SW480 (cell line): Measurements from ENCODE around the gene DLGAP1.
A peak's percentile ranks its signal among the peaks of the same experiment; 100 is the strongest.

ENCODE experiments used
- DNase-seq: peaks from one replicate; pipeline ENCODE4 v3.0.0-alpha.2; 2016; ENCODE audit warnings: low spot score

DLGAP1 gene

GRCh38 chr18:4172196-4173100 lies 282.7 kb downstream of the DLGAP1 start:
- DNase-seq, result no peak

- no peak for DNase-seq
Measured at GRCh38 chr18:4157352-4157751, 297.8 kb downstream of the DLGAP1 start.

GRCh38 chr18:4146797-4147196 lies 308.3 kb downstream of the DLGAP1 start:
- DNase-seq, result no peak

DNA sequence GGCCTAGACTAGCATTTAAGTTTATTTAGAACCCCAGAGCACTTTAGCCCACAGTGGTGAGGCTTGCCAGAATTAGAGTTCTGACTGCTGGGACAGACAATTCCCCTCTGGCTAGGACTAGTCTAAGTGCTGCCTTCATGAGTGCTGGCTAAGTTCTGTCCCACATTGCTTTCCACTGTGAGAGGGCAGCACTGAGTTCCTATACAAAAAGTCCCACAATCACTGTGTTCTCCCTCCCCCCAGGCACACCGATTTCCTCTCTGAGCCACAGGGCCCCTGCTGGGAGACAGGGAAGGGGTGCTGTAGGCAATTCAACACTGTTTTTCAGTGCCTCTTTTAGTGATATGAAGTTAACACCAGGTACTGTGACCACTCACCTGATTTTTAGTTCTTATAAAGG lies 310.9 kb downstream of the DLGAP1 start:
- no peak for DNase-seq

DNA sequence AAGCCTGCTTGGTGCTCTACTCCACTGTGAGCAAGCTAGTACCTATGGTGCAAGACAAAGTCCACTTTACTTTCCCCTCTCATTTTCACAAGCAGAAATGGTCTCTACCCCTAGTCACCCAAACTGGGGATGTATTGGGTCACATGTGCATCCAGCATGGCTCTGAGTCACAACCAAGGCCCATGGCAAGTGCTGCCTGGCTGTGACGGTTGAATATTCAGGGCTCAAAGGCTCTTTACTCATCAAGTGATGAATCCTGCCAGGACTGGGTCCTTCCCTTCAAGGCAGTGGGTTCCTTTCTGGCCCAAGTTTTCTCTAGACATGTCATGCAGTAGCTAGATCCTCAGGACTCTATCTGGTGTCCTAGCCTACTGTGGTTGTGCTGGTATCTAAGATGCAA lies 311.5 kb downstream of the DLGAP1 start:
- no peak for DNase-seq

GRCh38 chr18:4142876-4143275 lies 312.2 kb downstream of the DLGAP1 start:
- no peak for DNase-seq

DNA sequence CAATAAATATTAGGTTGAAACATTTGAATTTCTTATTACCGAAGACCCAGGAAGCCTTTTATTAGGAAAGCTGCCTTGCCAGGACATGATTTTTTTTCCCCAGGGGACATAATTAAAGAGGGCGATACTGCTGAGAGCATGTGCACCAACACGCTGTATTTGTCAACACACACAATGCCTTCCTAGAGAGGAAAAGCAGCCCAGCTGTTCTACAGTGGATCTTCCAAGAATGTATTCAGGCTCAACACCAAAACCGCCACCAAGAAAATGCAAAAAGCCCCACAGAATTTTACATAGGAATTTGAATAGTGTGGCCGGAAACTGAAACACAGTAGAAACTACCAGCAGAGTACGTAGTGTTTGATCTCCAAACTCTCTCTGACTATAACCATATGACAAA lies 320.4 kb downstream of the DLGAP1 start:
- DNase-seq, result no peak

GRCh38 chr18:4130734-4131719 lies 324.1 kb downstream of the DLGAP1 start:
- peak; percentile 83 for DNase-seq

DNA sequence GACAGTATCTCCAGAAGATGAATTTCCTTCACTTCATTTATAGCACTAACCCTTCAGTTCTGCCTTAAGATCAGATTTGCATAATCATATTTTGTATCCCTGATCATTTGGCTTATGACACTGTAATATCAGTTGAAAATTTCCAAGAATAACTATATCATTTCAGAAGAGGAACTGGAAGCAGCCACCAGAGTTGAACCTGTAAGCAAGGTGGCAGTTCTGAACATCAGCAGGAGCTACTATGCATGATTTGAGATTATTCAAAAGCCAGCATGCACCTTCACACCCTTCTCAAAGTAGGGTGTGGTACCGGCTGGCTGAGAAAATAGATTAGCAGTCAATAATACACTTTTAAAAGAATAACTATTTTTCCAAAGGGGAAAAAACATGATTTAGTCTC lies 328.2 kb downstream of the DLGAP1 start:
- DNase-seq, result no peak

GRCh38 chr18:4125627-4126230 lies 329.4 kb downstream of the DLGAP1 start:
- DNase-seq, result no peak

DNA sequence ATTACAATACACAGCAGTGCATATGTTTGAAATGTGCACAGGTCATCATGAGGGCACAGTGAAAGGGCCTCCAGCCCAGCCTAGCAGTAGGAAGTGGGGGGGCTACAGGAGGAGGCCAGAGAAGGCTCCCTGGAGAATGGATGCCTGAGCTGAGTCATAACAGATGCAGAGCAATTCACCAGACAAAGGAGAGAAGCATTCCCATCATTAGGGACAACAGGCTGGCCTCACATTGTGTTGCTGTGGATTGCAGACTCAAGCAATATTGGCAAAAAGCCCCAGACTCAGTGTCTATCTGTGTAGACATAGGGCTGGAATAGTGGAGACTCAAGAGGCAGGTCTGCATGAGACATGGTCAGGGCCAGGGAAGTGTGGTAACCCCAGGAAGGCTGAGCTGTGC lies 329.9 kb downstream of the DLGAP1 start:
- no peak for DNase-seq

DNA sequence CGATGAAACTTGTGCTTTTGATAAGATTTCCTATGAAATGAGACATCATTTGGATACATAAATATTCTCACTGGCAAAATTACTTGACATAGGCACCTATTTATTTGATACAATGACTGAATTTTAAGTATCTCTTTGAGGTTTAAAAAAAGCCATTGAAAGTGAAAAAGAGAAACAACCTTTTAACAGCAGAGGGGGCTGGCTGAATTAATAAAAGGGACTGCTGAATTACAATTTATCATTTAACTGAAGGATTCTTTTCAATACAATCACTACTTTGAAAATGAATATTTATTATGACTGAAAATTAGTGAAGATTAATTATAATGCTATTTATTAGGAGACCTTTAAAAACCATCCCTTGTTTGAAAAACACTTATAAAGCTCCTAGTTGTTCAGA lies 335.3 kb downstream of the DLGAP1 start:
- DNase-seq, result no peak

DNA sequence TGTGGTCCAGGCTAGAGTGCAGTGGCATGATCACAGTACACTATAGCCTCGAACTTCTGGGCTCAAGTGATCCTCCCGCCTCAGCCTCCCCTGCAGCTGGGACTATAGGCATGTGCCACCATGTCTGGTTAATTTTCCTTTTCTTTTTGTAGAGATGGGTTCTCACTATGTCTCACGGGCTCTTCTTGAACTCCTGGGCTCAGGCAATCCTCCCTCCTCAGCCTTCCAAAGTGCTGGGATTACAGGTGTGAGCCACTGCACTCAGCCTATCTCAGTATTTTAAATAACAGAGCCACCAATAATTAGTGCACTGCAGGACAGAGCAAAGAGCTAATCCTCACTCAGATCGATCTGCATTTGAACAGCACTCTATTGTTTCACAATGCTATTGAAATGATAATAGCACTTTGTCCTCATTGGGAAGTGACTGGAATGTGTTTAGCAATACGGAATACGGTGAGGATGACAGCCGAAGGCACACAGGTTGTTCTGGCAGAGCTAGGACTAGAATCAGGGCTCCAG lies 335.9 kb downstream of the DLGAP1 start:
- no peak for DNase-seq

- no peak for DNase-seq
Measured at GRCh38 chr18:4108016-4108415, 347.1 kb downstream of the DLGAP1 start.

DNA sequence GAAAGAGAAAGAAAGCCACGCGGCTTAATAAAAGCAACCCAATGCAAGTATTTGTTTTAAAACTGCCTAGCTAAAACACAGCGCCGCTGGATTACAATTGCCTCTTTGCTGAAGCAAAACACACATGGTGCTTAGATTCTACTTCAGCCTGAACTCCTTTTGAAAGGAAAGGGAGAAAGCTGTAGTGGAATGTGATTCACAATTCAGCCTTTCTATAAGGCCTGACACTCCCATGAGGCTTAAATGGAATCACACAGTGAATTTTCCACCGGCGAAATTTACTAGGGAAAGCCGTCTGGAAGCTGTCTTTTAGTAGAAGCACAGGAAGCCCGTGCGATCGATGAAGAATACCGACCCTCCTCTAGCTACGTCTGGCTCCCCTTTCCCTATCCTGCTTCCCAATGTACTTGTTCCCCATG lies 348.0 kb downstream of the DLGAP1 start:
- no peak for DNase-seq

DNA sequence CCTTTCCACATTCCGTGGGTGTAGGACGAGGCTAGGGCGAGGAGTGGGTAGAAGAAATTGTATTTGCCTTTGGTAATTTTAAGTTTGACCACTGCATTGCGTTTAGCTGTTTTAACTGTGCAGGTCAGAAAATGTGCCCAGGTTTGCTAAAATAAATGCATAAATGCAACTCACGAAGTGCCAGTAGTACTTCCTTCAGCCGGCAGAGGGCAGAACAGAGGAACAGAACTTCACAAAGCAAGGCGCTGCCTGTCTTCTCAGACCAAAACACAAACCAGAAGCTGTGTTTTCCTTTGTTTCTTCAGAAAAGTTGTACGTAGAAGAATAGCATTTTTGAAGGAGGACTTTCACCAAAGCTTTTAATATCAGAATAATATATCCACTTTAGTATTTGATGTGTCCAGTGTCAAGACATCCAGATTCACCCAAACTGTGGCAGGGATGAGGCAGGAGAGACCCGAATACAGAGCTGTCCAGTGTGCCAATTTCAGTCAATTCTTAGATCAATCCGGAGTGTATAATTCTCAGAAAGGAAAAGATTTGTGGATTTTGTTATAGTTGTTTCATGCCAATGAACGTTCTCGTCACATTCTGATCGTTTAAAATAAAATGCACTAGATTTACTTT lies 348.6 kb downstream of the DLGAP1 start:
- peak; percentile 25 for DNase-seq

DNA sequence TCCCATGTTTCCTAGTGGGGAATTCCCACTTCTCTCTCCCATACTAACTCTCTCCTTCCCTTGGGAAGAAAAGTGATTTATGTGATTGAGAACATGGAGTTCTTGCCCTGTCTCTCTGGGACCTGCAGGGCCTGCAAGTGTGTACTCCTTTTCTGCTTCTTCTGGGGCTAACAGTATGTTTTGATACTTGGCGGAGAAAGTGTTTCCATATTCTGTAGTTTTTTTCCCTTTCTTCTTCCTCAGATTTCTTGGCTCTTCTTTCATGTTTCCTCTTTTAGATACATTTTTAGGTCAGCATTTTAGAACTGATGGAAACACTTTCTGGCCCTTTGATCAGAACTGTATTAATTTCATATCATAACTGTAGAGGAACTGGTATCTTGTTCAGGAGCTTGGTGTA lies 352.2 kb downstream of the DLGAP1 start:
- no peak for DNase-seq

GRCh38 chr18:4101009-4101408 lies 354.1 kb downstream of the DLGAP1 start:
- no peak for DNase-seq

DNA sequence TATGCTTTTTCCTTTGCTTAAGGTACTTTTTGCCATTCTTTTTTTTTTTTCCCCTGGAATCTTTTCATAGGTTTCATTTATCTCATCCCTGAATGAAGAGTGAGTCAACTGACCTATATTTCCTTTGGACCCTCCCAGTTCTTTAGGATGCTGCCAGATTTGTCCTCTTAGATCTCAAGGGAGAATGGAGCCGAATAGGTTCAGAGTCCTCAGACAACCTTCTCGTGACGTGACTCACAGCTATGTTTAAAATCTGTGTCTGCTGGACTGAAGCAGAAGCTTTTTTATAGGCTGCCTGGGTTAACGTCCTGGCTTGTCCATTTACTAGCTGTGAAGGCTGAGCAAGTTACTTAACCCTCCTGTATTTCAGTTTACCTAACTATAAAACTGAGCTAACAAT lies 358.6 kb downstream of the DLGAP1 start:
- DNase-seq, result no peak

DNA sequence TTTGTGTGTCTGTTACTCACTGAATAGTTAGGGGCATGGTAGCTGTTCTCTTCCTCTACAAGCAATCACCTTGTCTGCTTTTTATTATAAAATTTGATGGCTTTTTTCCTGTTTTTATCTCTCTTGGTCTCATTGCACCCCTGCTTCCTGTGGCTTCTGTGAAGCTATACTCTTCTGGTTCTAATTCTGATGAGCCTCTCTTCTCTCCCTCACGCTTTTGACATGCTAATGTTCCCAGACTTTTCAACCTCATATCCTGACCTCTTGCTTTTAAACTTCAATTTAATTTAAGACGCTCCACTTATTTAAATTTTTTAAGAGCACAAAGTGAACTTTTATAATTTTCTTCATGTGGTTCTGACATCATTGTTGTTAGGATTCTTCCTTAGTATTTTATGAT lies 361.4 kb downstream of the DLGAP1 start:
- no peak for DNase-seq

- no peak for DNase-seq
Measured at GRCh38 chr18:4084382-4084900, 370.7 kb downstream of the DLGAP1 start.
